ENCODE results near the gene KLHL2.

DNA sequence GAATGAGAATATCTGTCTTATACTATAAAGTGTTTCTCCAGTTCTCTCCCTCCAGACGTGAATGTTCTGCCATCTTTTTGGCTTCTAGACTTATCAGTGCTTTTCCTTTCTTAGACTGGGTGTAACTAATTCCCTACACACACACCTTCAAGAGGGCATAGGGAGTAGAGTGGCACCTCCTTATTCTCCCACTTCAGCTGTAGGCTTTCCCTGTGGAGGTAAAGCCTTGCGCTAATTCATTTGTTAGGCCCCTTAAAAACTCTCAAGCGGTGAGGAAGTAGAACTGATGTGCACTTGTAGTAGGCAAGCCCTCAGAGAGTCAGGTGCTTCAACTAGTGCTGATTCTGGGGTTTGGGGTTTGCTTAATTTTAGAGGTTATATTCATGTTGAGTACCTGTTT lies 10.0 kb downstream of the KLHL2 start:
- TF ChIP-seq, protein P1, sequence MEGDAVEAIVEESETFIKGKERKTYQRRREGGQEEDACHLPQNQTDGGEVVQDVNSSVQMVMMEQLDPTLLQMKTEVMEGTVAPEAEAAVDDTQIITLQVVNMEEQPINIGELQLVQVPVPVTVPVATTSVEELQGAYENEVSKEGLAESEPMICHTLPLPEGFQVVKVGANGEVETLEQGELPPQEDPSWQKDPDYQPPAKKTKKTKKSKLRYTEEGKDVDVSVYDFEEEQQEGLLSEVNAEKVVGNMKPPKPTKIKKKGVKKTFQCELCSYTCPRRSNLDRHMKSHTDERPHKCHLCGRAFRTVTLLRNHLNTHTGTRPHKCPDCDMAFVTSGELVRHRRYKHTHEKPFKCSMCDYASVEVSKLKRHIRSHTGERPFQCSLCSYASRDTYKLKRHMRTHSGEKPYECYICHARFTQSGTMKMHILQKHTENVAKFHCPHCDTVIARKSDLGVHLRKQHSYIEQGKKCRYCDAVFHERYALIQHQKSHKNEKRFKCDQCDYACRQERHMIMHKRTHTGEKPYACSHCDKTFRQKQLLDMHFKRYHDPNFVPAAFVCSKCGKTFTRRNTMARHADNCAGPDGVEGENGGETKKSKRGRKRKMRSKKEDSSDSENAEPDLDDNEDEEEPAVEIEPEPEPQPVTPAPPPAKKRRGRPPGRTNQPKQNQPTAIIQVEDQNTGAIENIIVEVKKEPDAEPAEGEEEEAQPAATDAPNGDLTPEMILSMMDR (IDR thresholded peaks at IDR 0.05; ENCODE audit: insufficient read depth, low read depth, low read length): no peak
- no peak for TF ChIP-seq EZH2 (IDR thresholded peaks at IDR 0.05; ENCODE audit: insufficient read depth, low read length)

Measured in astrocyte (in vitro differentiated cells and primary cell).